ENCODE measurements around the gene CHAF1A.

Gene CHAF1A

DNA sequence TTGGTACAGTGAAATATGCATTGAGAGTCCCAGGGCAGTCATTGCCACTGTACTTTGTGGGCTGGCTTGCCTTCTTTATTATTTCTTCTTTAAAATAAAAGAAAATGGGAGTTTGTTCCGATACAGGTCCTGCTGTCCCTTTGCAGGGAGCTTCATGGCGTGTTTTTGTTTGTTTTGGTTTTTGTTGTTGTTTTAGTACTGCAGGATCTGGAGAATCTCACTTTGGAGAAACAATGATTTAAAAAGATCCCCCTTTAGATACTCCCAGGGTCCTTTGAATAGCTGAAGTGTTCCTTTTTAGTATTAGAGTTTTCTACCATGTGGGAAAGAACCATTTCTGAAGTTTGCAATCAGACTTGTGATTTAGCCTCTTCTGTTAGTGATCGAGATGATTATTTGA lies 11.1 kb downstream of the CHAF1A start:
- no peak for DNase-seq

DNA sequence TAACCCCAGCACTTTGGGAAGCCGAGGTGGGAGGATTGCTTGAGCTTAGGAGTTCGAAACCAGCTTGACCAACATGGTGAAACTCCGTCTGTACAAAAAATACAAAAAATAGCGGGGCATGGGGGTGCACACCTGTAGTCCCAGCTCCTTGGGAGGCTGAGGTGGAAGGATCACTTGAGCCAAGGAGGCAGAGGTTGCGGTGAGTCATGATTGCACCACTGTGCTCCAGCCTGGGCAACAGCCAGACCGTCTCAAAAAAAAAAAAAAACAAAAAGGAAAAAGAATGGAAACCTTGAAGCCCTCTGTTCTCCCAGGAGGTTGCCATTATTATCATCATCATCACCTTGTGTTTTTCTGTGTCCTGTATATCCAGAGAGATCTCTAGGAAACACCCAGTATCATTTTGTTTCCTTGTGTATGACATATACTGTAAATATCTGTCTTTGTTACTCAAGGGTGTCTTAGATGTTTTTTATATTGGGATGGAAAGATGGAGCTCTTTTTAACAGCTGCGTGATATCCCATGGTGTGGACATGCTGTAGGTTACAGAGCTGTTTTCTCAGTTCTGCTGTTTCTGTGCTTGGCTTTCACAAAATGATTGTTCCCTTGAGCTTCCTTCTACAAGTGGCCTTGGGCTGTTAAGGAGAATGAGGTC lies 11.8 kb downstream of the CHAF1A start:
- no peak for DNase-seq

DNA sequence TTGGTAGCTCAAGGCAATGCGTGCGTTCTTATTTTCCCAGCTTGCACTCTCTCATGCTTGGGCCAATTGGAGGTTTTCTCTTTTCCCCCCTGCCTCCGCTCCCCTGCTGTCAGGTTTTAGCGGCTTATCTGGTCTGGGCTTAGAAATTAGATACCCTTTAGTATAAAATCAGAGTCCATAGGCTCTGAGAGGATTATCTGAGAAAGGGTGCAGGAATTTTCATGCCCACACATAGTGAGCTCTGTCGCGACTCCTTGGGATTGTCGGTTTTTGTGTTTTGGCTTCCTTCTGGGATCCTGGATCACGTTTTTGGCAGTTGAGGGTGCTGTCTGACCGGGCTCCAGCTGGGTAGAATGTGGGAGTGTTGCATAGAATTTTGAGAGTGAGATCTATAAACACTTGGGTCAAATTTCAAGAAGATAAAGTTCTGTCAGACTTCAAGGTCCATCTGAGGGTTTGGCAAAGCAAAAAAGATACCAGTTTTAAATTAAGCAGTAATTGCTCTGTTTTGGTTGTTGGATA lies 12.4 kb downstream of the CHAF1A start:
- DNase-seq, result no peak

DNA sequence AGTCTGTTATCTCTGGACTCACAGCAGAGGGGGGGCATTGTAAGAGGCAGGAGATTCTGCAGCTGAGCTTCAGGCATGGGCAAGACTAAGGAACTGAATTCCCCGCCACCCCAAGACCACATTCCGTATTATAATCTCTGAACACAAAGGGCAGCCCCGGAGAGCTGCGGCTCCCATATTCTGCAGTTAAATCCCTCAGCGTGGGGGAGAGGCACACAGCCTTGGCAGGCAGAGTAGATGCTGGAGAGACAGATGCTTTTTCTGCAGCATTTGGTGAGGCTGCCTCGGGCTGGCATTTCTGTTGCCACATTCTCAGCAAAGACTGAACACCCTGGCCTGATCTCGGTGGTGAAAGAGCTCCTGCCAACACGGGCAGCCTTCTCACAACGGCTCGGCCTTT lies 12.9 kb downstream of the CHAF1A start:
- no peak for DNase-seq

DNA sequence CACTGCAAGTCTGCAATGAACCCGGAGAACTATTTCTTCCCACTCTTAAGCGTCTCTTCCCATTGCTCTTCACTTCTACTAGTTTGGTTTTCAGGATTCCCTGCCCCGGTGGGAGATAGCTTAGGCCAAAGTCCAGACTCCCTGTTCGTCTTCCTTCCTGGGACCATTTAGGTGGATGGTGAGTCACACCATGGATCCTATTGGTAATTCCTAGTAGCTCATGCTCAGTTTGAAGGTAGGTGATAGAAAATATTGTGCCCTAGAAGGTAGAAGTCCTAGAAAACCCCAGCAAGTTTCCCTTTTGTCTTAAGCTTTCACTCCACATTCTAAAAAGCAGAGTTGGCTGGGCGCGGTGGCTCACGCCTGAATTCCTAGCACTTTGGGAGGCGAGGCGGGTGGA lies 13.8 kb downstream of the CHAF1A start:
- DNase-seq, result no peak

DNA sequence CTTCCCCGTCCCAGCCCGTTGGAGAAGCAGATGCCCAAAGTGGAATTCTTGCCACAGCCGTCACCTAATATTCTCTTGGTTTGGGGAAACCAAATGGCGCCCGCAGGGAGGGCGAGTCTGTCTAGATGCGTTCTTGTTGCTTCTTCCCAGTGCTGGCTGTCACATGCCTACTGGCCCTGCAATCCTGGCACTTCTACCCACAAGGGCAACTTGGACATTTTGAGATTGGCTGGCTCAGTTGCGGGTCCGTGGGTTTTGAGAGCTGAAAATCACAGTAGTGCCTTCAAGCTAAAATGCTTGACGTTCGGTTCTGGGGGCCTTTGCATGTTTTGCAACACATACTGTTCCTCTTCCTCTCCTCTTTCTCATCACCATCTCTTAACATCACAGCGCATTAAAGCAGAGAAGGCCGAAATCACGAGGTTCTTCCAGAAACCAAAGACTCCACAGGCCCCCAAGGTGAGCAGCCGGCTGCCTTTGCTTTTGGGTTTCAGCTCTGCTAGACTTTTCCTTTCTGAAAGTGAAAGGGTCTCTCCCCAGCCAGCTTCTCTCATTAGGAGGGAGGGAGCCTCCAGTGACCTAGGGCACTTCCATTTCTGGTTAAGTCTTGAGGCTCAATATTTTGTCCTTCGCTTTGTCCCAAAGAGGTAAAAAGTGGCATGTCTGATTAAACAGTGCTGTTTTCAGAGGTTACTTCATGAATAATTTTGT lies 21.1 kb downstream of the CHAF1A start:
- no peak for DNase-seq

DNA sequence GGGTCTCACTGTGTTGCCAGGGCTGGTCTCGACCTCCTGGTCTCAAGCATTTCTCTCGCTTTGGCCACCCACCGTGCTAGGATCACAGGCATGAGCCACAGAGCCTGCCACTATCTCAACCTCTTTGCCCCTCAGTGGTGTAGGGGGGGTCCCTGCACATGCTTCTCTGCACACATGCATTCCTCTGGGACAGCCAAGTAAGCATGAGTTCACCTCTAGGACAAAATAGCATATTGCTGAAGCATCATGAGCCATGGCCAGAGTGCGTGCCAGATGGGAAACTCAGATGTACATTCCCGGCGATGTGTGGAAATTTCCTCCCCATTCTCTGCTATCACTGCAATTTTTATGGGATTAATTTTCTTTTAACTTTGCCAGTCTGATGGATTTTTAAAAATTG lies 23.1 kb downstream of the CHAF1A start:
- no peak for DNase-seq

DNA sequence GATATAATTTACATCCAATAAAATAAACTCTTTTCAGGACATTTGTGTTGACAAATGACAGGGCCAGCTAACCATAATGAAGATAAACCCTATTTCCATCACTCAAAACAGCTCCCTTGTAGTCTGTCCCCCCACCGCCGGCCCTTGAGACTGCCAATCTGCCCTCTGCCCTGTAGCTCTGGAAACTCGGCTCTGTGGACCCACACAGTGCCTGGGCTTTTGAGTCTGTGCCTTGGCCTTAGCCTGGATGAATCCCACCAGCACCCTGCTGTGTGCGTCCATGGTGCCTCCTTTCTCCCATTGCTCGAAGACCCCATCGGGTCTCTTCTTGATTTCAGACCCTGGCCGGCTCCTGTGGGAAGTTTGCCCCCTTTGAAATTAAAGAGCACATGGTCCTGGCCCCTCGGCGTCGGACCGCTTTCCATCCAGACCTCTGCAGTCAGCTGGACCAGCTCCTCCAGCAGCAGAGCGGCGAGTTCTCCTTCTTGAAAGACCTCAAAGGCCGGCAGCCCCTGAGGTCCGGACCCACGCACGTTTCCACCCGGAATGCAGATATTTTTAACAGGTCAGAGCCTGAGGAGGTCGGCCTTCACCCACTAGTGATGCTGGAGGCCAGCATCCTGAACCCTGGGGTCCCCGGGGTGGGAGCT lies 26.0 kb downstream of the CHAF1A start:
- DNase-seq, result no peak

DNA sequence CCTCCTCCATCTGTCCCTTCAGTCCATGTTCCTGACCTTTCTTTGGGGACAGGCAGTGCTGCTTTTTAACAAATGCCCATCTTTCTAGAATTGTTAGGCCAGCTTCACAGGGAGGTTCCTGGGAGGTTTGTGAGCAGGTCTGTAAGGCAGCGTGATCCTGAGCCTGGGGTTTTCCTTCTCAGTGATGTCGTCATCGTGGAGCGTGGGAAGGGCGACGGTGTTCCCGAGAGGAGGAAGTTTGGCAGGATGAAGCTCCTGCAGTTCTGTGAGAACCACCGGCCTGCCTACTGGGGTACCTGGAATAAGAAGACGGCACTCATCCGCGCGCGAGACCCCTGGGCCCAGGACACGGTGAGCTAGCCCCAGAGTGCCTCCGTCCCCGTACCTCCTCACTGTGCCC lies 26.8 kb downstream of the CHAF1A start:
- no peak for DNase-seq

DNA sequence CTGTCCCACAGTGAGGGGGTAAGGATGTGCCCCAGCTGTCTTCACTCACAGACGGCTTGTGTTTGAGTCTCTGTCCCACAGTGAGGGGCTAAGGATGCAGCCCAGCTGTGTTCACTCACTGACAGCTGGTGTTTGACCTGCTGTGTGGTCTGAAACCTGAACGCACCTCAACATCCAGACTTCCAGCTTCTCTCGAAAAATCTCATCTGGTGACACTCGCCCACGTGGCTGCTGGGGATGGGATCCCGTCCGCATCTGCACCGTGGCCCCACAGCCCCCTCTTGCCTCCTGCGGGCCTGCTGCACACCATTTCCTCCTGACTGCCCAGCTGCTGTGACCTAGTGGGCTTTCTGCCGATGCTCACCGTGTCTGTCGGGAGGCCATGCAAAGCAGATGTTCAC lies 27.3 kb downstream of the CHAF1A start:
- DNase-seq, result no peak

DNA sequence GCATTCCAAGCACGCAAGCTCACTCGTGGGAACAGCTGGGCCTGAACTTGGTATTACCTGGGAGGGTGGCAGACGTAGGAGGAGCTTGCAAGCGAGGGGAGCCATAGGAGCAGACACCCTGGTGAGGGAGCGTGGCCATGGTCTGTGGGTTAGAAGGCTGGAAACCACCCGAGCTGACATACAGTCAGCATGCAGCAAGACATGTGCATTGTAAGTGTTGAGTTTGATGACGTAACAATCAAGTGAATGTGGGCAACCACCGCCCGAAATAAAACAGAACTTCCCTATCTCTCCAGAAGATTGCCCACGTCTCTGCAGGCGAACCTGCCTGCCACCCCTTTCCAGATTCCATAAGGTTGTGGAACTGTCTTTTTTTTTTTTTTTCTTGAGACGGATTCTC lies 28.3 kb downstream of the CHAF1A start:
- no peak for DNase-seq

DNA sequence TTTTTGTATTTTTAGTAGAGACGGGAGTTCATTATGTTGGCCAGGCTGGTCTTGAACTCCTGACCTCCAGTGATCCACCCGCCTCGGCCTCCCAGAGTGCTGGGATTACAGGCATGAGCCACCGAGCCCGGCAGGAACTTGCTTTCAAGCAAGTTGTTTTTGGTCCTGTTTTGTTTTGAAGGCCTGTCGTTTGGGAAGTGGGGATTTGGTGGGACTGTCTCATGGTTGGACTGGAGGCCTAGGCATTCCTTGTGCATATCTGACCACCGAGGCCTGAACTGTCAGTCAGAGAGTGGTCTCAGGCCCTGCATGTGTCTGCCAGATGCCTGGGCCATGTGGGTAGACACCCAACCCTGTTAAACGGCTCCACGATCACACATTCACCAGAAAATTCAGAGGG lies 28.9 kb downstream of the CHAF1A start:
- DNase-seq, result no peak

DNA sequence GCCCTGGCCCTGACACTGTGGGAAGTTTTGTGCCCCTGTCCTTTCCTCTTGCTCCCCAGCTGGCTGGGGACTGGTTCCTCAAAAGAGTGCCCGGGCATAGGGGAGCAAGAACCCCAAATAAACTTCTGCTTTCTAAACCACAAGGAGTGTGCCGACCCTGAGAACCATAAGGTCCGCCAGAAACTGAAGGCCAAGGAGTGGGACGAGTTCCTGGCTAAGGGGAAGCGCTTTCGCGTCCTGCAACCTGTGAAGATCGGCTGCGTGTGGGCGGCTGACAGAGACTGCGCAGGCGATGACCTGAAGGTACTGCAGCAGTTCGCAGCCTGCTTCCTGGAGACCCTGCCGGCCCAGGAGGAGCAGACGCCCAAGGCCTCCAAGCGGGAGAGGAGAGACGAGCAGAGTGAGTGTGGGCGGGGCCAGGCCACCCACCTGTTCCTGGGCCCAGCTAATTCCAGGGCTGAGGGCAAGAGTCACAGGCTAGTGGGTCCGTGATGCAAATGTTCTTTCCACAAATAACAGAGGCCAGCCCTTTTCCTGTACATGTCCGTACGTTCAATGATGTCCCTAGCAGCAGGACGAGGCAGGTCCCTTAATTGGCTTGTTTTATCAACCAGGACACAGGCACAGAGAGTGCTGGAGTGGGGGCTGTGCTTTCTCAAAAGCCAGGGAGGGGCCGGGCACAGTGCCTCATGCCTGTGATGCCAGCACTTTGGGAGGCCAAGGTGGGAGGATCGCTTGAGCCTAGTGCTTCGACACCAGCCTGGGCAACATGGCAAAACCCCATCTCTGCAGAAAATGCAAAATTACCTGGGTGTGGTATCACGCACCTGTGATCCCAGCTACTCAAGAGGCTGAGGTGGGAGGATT lies 29.6 kb downstream of the CHAF1A start:
- DNase-seq, result no peak

DNA sequence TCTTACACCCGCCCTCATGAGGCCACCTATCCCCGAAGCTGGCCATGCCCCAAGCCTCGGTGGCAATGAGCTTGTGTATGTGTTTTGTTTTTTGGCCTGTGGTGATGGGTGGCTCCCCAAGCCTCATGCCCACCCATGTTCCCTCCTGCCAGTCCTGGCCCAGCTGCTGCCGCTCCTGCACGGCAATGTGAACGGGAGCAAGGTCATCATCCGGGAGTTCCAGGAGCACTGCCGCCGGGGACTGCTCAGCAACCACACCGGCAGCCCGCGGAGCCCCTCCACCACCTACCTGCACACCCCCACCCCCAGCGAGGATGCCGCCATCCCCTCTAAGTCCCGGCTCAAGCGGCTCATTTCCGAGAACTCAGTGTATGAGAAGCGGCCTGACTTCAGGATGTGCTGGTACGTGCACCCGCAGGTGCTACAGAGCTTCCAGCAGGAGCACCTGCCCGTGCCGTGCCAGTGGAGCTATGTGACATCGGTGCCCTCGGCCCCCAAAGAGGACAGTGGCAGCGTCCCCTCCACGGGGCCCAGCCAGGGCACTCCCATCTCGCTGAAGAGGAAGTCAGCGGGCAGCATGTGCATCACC lies 30.6 kb downstream of the CHAF1A start:
- no peak for DNase-seq

DNA sequence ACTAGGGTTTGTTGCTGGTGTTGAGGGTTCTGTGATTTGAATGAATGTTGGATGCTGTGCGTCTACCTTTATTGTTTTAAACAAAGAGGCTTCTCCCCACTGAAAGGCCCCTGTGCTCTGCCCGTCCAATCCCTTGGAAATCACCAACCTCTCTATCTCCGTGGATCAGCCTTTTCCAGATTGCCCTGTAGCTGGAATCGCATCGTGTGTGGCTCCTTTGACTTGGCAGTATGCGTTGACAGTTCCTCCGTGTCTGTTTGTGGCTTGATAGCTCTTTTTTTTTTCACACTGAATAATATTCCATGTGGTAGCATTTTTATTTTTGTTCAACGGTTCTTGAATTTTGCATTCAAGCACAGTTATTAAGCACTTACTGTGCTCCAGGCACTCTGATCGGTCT lies 32.0 kb downstream of the CHAF1A start:
- no peak for DNase-seq

DNA sequence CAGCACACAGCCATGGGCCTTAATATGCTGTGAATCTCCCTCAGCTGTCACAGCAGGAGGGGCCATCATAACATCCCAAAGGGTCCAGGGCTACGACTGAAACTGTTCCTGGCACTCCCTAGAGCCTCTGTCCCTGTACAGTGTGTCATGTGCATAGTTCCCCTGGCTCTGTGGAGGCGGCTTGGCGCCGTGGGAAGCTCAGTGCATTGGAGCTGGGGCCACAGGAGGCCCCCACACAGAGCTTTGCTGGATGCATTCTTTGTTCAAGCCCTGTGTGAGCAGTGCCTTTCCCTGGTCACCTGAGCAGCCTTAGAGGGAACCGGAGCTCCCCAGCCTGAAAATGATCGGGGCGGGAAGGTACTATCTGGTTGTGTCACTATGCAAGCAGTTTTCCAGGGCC lies 33.8 kb downstream of the CHAF1A start:
- no peak for DNase-seq

DNA sequence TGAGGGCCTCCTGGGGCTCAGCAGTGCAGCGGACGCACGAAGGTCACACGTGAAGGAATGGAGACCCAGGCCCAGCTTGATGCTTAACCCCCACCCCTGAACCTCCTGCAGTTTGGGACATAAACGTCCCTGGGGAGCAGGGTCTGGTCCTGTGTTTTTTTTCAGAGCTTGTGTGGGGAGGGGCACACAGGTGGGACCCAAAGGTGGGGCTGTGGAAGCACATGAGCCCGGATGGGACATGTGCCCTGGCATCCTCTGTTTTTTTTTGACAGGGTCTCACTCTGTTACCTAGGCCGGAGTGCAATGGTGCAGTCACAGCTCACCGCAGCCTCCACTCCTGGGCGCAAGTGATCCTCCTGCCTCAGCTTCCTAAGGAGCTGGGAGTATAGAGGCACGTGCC lies 34.7 kb downstream of the CHAF1A start:
- no peak for DNase-seq

DNA sequence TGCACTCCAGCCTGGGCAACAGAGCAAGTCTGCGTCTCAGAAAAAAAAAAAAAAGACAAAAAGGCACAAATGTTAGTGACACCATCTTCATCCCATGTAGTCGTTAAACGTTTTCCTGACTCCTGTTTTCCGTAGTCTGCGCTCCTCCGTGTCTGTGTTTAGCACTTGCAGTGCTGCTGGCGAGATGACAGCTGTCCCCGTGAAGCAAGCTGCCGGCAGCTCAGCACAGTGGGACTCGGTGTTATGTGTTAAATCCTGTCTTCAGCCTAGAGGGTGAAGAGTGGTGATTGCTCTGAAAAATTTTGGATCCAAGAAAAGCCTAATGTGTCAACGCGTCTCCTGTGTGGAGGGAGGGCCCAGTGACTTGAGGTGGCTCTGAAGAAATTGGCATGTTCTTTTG lies 36.8 kb downstream of the CHAF1A start:
- DNase-seq, result no peak

DNA sequence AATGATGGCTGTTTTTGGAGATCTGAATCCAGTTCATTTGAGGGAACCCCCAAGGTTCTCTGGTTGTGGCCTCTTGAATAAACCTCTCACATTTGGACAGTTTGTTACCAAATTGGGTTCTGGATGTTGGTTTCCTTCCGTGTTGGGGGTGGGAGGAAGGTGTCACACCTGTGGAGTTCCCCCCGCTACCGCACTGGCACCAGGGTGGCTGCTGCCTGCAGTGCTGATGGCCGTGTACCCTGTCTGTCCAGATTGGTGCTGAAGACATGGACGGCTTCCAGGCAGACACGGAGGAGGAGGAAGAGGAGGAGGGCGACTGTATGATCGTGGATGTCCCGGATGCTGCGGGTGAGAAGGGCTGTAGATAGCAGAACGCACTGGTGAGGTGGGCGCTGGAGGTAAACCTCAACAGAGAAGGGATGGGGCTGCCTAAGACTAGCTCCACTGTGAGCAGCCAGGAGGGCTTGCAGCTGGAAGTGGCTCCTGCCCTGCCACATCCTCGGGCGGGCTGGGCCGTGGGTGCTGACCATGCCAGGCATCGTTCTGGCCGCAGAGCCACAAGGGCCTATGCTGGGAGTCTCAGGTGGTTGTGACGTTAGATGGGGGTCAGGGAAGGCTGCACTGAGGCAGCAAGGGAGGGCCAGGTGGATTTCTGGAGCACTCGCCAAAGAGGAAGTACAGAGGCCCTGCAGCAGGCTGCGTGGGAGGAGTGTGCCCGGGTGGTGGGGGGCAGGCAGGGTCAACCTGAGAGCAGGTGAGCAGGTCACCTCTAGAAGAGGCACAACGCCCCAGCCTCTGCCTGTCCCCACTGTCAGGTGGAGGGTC lies 39.8 kb downstream of the CHAF1A start:
- DNase-seq, result no peak

DNA sequence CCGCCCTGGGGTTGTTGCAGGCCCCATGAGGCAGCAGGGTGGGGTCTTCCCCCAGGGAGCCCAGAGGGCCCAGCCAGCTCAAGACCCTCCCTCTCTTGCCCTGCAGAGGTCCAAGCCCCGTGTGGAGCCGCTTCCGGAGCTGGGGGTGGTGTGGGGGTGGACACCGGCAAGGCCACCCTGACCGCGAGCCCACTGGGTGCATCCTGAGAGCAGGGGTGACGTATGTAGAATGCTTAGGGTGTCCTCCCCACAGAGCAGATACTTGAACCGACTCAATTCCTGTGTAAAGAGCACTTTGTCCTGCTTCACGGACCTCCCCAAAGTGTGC lies 40.3 kb downstream of the CHAF1A start:
- no peak for DNase-seq

DNA sequence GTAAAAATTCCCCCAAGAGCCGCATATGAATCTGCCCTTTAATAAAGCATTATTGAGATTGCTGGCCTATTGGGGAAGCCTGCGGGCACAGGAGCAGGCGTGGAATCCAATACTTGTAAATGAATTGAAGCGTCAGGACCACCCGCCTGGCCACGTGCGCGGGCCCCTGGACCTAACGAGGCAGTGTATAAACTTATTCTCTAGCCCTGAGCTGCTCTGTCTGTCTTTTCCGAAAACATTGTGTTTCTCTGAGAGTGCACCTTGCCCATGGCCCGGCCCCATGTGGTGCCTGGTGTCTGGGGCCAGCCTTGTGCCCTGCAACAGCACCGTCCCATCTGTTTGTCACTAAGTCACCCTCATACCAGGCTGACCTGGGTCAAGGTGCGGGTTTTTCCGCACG lies 40.7 kb downstream of the CHAF1A start:
- no peak for DNase-seq

Data from NCI-H1105 (cell line).